Kasumi-1 (cell line): Measurements from ENCODE around the gene FOXN4.

Source experiments
- DNase-seq, 2 experiments: peaks; one replicate each; lab custom pipeline; 2025; lab: John Stamatoyannopoulos, UW

The FOXN4 gene

GRCh38 chr12:109258607-109259544, 50.2 kb downstream of the FOXN4 start:
- no peak for DNase-seq

- no peak for DNase-seq
These were observed 50.9 kb downstream of the FOXN4 start for GRCh38 chr12:109258201-109258600.

- no peak for DNase-seq
These were observed 53.1 kb downstream of the FOXN4 start for GRCh38 chr12:109256011-109256410.

GRCh38 chr12:109255377-109255776, 53.7 kb downstream of the FOXN4 start:
- no peak for DNase-seq

- no peak for DNase-seq
These were observed 55.1 kb downstream of the FOXN4 start for GRCh38 chr12:109253913-109254544.

- no peak for DNase-seq
These were observed 56.3 kb downstream of the FOXN4 start for GRCh38 chr12:109252799-109253198.

- no peak for DNase-seq
These were observed 58.6 kb downstream of the FOXN4 start for GRCh38 chr12:109250523-109250922.

- no peak for DNase-seq
These were observed 61.0 kb downstream of the FOXN4 start for GRCh38 chr12:109247831-109248654.

GRCh38 chr12:109246221-109246620, 62.9 kb downstream of the FOXN4 start:
- no peak for DNase-seq

GRCh38 chr12:109244073-109244472, 65.0 kb downstream of the FOXN4 start:
- DNase-seq, result no peak

- no peak for DNase-seq
These were observed 67.1 kb downstream of the FOXN4 start for GRCh38 chr12:109241936-109242335.

GRCh38 chr12:109240365-109240764, 68.7 kb downstream of the FOXN4 start:
- DNase-seq, result no peak

- DNase-seq, result no peak
These were observed 69.4 kb downstream of the FOXN4 start for GRCh38 chr12:109239691-109240090.

GRCh38 chr12:109239179-109239578, 69.9 kb downstream of the FOXN4 start:
- no peak for DNase-seq

GRCh38 chr12:109236257-109236656, 72.8 kb downstream of the FOXN4 start:
- no peak for DNase-seq

GRCh38 chr12:109234012-109234411, 75.1 kb downstream of the FOXN4 start:
- no peak for DNase-seq

- no peak for DNase-seq
These were observed 76.4 kb downstream of the FOXN4 start for GRCh38 chr12:109232731-109233130.

- no peak for DNase-seq
These were observed 78.9 kb downstream of the FOXN4 start for GRCh38 chr12:109230193-109230592.

- no peak for DNase-seq
These were observed 80.4 kb downstream of the FOXN4 start for GRCh38 chr12:109228664-109229063.
